Skeletal muscle satellite cell (primary cell): Measurements from ENCODE around the gene SRCAP. TPM values are rescaled to one million over a fixed set of nuclear protein-coding genes. Genes with fewer than 3 reads are reported as not detected.
A peak's percentile ranks its signal among the peaks of the same experiment; 100 is the strongest.

Experiments
- H3K27me3 ChIP-seq: 2 replicates; pipeline ENCODE4 v1.7.0; 2013; ENCODE audit warnings: low read length; ENCODE audit not compliant: control insufficient read depth, insufficient read depth
- H3K36me3 ChIP-seq: 2 replicates; pipeline ENCODE4 v1.7.0; 2013; ENCODE audit warnings: mild to moderate bottlenecking, control low read depth, low read length; ENCODE audit not compliant: insufficient read depth
- H3K4me1 ChIP-seq: 2 replicates; pipeline ENCODE4 v1.7.0; 2013; ENCODE audit warnings: low read length; ENCODE audit not compliant: control insufficient read depth, insufficient read depth
- H3K4me2 ChIP-seq: 2 replicates; pipeline ENCODE4 v1.7.0; 2013; ENCODE audit warnings: mild to moderate bottlenecking, low read length
- H3K4me3 ChIP-seq: 2 replicates; pipeline ENCODE4 v1.7.0; 2013; ENCODE audit warnings: low read length
- H3K9ac ChIP-seq: 2 replicates; pipeline ENCODE4 v1.7.0; 2013; ENCODE audit warnings: mild to moderate bottlenecking, low read depth, low read length, moderate library complexity
- H3K9me3 ChIP-seq: replicated peaks from 2 replicates; pipeline ENCODE4 v1.7.0; 2013; ENCODE audit warnings: mild to moderate bottlenecking, control low read depth, low read length
- total RNA-seq: library from RNA; depleted of rRNA; stranded (reverse); fragments of >200 nt; gene quantifications from 2 replicates; pipeline ENCODE4 v1.2.3, GENCODE V29; 2012; rRNA removed

The SRCAP gene
- total RNA-seq = 12.4 and 12.7 TPM in 2 replicates

GRCh38 chr16:30698816-30699614 lies at the start of gene SRCAP:
Gene SRCAP, plus strand, starts transcription at chr16:30699171. Its CDS starts 1,654 bp downstream, at chr16:30700825.
- Histone ChIP-seq H3K4me2 (peak within 1 kb of the TSS; percentile 96), H3K27me3 (no peaks in the 10 kb centered on the region), H3K4me1 (peaks cover 19% of the 10 kb centered on the region), H3K4me3 (peak within 1 kb of the TSS; percentile 98), H3K9ac (peak within 1 kb of the TSS; percentile 100), H3K36me3 (peaks cover 26% of the 10 kb centered on the region), H3K9me3 (no peaks in the 10 kb centered on the region)

DNA sequence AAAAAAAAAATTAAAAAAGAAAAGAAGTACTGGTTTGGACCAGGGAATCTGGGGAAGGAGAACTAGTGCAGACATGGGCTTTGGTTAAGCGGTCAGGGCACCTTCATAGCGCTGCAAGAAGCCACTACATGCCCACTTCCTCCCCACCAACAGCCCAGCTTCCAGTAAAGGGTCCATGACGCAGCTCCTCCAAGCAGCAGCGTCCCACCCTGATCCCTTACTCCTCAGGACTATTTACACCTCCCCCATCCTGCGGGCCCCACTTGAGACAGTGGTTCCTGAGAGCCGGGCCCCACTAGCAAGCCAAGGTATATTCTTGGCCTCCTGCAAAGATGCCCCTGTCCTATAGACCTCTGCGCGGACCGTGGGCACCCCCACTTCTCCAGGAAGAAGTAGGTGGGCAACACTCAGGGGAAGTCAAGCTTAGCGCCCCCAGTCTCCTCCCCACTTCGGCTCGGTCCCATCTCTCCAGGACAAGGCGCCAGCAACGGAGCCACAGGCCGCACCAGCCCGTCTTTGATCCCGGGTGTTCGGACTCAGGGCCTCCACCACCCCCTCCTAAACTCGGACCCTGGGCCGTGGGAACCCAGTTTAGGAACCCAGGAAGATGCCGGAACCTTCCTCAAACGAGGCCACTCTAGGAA lies 49.1 kb upstream of the SRCAP start:
- no peaks in the 10 kb centered on the region for H3K9me3 ChIP-seq
- H3K36me3 ChIP-seq = peaks cover 17% of the 10 kb centered on the region
- H3K4me1 ChIP-seq = peaks cover 15% of the 10 kb centered on the region
- H3K9ac ChIP-seq = peak overlapping the region; percentile 62
- no peaks in the 10 kb centered on the region for H3K27me3 ChIP-seq
- H3K4me2 ChIP-seq = peak overlapping the region; percentile 78
- H3K4me3 ChIP-seq = peak overlapping the region; percentile 93

- Histone ChIP-seq H3K9me3 (no peaks in the 10 kb centered on the region), H3K9ac (peak within 1 kb of the TSS; percentile 90), H3K27me3 (no peaks in the 10 kb centered on the region), H3K36me3 (peaks cover 24% of the 10 kb centered on the region), H3K4me1 (peaks cover 15% of the 10 kb centered on the region), H3K4me2 (peak within 1 kb of the TSS; percentile 96), H3K4me3 (peak within 1 kb of the TSS; percentile 93)
Observed at GRCh38 chr16:30650369-30651123, 48.4 kb upstream of the SRCAP start, which contains the start of gene PRR14. Gene PRR14, plus strand, starts transcription at chr16:30650960. Its CDS starts 686 bp downstream, at chr16:30651646.

DNA sequence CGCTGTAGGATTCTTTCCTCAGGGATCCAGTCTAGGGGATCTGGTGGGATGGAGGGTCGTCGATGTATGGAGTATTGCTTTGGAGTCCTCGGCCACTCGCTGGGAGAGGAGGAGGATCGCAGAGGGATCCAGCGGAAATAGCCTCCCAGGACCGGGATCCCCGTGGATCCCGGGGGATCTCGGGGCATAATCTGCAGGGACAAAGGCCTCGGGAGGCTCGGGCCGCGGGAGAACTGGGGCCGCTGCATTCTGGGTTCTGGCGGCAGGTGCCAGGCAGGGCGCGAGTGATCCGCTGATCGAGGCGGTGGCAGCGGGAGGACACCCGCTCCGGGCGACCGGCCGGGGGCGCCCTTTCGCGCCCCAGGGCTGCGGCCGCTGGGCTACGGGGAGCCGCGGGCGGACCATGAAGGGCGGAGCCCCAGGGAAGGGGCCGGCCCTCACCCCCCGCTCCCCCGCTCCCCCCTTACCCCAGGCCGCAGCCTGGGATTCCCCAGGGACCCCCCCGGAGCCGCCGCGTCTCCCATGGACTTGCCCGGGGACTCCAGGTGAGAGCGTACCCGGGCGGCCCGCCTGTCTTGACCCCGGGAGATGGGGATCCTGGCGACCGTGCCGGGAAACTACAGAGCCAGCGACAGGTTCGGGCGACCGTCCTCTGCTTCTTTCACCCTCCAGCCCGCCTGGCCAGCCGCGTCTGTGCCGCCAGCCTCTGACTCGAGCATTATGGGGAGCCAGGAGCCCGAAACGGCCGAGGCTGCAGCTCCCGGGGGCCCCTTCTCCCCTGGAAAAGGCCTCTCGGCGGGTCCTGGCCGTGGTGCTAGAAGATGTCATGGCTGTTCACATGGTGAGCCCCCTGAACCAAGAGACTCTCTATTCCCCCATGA lies 47.6 kb upstream of the SRCAP start:
- no peaks in the 10 kb centered on the region for H3K9me3 ChIP-seq
- peak overlapping the region; percentile 93 for H3K4me3 ChIP-seq
- no peaks in the 10 kb centered on the region for H3K27me3 ChIP-seq
- peaks cover 32% of the 10 kb centered on the region for H3K36me3 ChIP-seq
- peak overlapping the region; percentile 90 for H3K9ac ChIP-seq
- peaks cover 15% of the 10 kb centered on the region for H3K4me1 ChIP-seq
- H3K4me2 ChIP-seq = peak overlapping the region; percentile 96

DNA sequence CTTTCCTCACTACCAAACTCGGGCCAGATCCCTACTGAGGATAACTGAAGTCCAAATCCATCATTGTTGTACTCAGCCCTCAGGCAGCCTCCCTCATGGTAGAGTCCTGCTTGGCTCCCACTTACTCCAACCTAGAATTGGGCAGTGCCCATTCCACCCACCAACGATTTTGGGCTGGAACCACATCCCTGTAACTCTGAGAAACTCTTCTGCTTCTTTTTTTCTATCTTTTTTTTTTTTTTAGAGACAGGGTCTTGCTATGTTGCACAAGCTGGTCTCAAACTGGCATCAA lies 47.0 kb upstream of the SRCAP start:
- H3K4me1 ChIP-seq = peaks cover 18% of the 10 kb centered on the region
- peak overlapping the region; percentile 73 for H3K9ac ChIP-seq

DNA sequence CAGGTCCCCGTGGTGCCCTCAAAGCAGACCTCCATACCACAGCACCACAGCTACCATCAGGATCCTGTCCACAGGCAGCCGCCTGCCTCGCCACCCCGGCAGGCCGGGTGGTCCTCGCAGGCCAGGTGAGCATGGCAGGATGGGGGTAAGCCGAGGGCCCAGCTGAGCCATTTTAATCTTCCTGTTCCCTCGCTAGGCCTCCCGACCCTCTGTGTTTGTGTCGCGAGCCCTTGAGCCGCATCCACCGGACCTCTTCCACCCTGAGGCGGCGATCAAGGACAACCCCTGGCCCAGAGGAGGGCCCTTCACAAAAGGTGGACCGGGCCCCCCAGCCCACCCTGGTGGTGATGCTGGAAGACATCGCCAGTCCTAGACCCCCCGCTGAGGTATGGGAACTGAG lies 46.3 kb upstream of the SRCAP start:
- Histone ChIP-seq H3K4me1 (peaks cover 25% of the 10 kb centered on the region), H3K4me3 (peak overlapping the region; percentile 93), H3K9me3 (no peaks in the 10 kb centered on the region), H3K36me3 (peaks cover 35% of the 10 kb centered on the region), H3K9ac (peak overlapping the region; percentile 73), H3K27me3 (no peaks in the 10 kb centered on the region), H3K4me2 (peak overlapping the region; percentile 96)

More for the DNA sequence above, 47.0 kb upstream of the SRCAP start:
- Histone ChIP-seq H3K4me2 (peak overlapping the region; percentile 96), H3K27me3 (no peaks in the 10 kb centered on the region), H3K36me3 (peaks cover 35% of the 10 kb centered on the region), H3K9me3 (no peaks in the 10 kb centered on the region), H3K4me3 (peak overlapping the region; percentile 93)

DNA sequence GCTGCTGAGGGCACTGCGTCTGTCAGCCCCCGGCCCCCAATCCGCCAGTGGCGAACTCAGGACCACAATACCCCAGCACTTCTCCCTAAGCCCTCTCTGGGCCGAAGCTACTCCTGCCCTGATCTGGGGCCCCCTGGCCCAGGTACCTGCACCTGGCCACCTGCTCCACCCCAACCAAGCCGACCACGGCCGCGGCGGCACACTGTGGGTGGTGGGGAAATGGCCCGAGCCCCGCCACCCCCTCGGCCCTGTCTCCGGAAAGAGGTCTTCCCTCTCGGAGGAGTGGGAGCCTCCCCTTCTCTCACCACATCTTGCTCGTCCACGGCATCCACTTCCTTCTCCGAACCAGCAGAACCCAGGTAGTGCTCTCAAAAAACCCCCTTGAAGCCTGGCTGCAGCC lies 44.1 kb upstream of the SRCAP start:
- H3K4me1 ChIP-seq = peaks cover 25% of the 10 kb centered on the region
- no peak overlapping the region for H3K4me2 ChIP-seq
- peaks cover 35% of the 10 kb centered on the region for H3K36me3 ChIP-seq

DNA sequence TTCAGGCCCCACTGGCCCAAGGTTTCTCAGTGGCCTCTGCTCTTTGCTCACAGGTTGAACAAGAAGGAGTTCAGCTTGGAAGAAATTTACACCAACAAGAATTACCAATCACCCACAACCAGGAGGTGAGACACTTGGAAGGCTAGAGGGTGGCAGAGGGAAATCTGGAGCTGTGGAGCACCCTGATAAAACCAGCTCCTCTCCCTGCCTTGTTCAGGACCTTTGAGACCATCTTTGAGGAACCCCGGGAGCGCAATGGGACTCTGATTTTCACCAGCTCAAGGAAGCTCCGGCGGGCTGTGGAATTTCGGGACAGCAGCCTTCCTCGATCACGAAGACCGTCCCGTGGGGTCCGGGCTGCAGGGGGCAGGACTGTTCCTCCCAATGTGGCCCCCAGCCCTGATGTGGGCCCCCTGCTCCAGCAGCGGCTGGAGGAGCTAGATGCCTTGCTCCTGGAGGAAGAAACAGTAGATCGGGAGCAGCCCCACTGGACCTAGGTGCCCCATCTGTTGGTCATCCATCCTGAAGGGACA lies 43.1 kb upstream of the SRCAP start:
- no peak overlapping the region for H3K4me2 ChIP-seq
- H3K4me1 ChIP-seq = peaks cover 26% of the 10 kb centered on the region
- H3K4me3 ChIP-seq = no peak overlapping the region
- no peaks in the 10 kb centered on the region for H3K9me3 ChIP-seq
- peaks cover 43% of the 10 kb centered on the region for H3K36me3 ChIP-seq
- H3K9ac ChIP-seq = no peak overlapping the region
- H3K27me3 ChIP-seq = no peaks in the 10 kb centered on the region

More for the DNA sequence above, 44.1 kb upstream of the SRCAP start:
- no peaks in the 10 kb centered on the region for H3K27me3 ChIP-seq
- H3K9me3 ChIP-seq = no peaks in the 10 kb centered on the region
- H3K4me3 ChIP-seq = no peak overlapping the region
- no peak overlapping the region for H3K9ac ChIP-seq

DNA sequence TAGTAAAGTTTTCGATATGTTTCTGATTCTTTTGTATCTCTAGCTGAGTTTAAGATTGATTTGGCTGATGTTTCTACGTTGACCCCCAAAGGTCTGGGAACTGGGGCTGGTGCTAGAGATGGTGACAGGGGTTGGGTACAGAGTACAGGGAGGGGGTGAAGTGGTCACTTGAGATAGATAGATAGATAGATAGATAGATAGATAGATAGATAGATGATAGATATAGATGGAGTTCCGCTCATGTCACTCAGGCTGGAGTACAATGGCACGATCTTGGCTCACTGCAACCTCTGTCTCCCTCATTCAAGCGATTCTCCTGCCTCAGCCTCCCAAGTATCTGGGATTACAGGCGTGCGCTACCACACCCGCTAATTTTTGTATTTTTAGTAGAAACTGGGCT lies 42.6 kb upstream of the SRCAP start:
- no peaks in the 10 kb centered on the region for H3K27me3 ChIP-seq
- H3K4me1 ChIP-seq = peaks cover 31% of the 10 kb centered on the region
- no peak overlapping the region for H3K4me2 ChIP-seq
- peaks cover 48% of the 10 kb centered on the region for H3K36me3 ChIP-seq
- no peak overlapping the region for H3K9ac ChIP-seq
- H3K4me3 ChIP-seq = no peak overlapping the region
- no peaks in the 10 kb centered on the region for H3K9me3 ChIP-seq

DNA sequence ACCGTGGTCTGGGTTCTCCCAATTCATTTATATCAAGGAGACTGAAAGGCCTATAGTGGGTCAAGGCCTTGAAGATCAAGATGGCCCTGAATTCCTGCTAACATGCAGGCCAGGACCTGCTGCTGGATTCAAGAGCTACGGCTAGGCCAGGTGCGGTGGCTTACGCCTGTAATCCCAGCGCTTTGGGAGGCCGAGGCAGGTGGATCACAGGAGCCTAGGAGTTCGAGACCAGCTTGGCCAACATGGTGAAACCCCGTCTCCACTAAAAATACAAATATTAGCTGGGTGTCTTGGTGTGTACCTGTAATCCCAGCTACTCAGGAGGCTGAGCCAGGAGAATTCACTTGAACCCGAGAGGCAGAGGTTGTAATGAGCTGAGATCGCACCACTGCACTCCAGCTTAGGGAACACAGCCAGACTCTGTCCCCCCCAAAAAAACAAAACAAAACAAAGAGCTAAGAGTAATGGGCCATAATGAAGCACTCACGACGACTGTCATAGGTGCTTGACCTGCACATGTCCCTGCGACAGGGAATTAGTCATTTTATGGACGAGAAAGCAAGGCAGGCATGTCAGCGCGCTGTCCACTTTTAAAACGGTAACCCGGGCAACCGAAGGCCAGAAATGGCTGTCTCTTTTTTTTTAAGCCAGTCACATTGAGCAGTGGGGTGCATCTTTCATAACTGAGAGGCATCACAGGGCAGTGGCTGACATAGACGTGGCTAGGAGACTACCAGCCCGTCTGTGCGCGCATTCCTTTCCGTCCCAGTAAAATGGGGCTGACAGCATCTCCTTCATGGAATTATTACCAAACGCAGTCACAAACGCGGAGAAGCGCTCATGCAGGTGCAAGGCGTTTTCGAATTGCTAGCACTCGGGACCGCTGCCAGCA lies 41.8 kb upstream of the SRCAP start:
- Histone ChIP-seq H3K4me3 (peak overlapping the region; percentile 69), H3K9me3 (no peaks in the 10 kb centered on the region), H3K4me2 (peak overlapping the region; percentile 92), H3K27me3 (no peaks in the 10 kb centered on the region), H3K36me3 (peaks cover 56% of the 10 kb centered on the region), H3K9ac (peak overlapping the region; percentile 75), H3K4me1 (peaks cover 29% of the 10 kb centered on the region)
